ENCODE data around the gene NOC4L.

DNA sequence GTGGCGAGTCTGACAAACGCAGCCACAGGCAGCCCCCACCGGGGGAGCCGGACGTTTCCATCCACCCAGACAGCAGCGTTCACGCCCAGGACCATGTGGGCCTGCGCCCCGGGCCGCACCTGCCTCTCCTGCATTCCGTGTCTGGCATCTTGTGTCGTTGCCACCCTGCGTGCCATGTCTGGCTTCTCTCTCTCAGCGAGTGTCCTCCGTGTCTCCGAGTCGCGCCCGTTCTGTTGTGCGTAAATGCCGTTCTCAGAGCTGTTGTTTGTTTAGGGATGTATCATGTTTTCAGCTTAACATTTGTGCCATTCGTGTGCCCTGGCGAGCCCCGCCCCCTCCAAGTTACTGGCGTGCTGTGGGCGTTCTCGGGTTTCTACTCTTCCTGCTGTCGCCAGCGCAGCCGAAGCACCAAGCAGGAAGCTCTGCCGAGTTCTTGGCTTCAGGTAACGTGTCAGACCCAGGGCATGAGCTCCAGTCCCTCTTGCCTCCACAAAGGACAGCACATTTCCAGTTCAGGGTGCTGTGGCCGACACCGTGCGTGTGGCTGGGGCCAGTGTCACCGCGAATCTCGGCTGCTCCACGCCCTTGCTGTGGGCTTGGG, 34.6 kb downstream of the NOC4L start:
- TF ChIP-seq EP300 (IDR thresholded peaks at IDR 0.05) (no peak), CTCF (IDR thresholded peaks at IDR 0.05) (no peak), POLR2AphosphoS5 (IDR thresholded peaks at IDR 0.05) (no peak), POLR2A (IDR thresholded peaks at IDR 0.05) (no peak)
